BLaER1 (cell line): ENCODE measurements around the gene ZNF267.

Experiments
- H3K27ac ChIP-seq: shearing (Covaris generic); formaldehyde crosslinking; 2 replicates; pipeline ENCODE4 v1.8.1; 2022
- H3K27me3 ChIP-seq: shearing (Covaris generic); formaldehyde crosslinking; 2 replicates; pipeline ENCODE4 v1.8.1; 2022
- H3K36me3 ChIP-seq: shearing (Covaris generic); formaldehyde crosslinking; 2 replicates; pipeline ENCODE4 v1.8.1; 2022
- H3K4me1 ChIP-seq: shearing (Covaris generic); formaldehyde crosslinking; 2 replicates; pipeline ENCODE4 v1.8.1; 2022
- H3K4me2 ChIP-seq: shearing (Covaris generic); formaldehyde crosslinking; 2 replicates; pipeline ENCODE4 v1.8.1; 2022
- H3K4me3 ChIP-seq: shearing (Covaris generic); formaldehyde crosslinking; 2 replicates; pipeline ENCODE4 v1.8.1; 2022
- H3K9ac ChIP-seq: shearing (Covaris generic); formaldehyde crosslinking; 2 replicates; pipeline ENCODE4 v1.8.1; 2022
- H3K9me3 ChIP-seq: shearing (Covaris generic); formaldehyde crosslinking; 2 replicates; pipeline ENCODE4 v1.8.1; 2022
- H4K20me1 ChIP-seq: shearing (Covaris generic); formaldehyde crosslinking; 2 replicates; pipeline ENCODE4 v1.8.1; 2022
- Cebpa-rat ChIP-seq: shearing (Covaris generic); IDR thresholded peaks from 2 replicates; pipeline ENCODE4 v1.8.1; 2022

Gene ZNF267

DNA sequence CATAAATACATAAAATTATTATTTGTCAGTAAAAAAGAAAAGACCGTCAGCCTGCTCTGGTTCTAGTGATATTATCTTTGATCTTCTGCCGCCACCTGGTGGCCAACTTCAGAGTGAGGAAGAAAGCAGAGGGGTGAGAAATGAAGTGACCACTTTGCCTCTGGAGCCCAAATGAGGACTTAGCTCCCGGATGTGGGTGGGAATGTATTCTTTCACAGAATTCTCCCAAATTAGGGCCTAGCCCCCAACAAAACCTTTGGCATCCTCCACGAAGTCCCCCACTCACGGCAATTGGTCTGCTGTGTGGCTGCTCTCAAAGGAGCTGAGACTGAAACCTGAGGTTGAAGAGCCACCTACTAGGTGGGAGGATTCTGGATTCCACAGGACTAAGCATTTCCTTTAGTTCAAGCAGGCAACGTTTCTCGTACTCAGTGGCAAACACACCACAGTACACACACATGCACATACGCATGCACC lies 4.9 kb upstream of the ZNF267 start:
- Histone ChIP-seq H3K9ac (peak overlapping the region; percentile 61; the same call in 1 of the 2 replicates), H3K4me3 (peak overlapping the region; percentile 54), H3K27me3 (no peaks in the 10 kb centered on the region), H3K4me2 (peak overlapping the region; percentile 88), H4K20me1 (no peaks in the 10 kb centered on the region), H3K36me3 (no peaks in the 10 kb centered on the region), H3K27ac (peak overlapping the region; percentile 85), H3K9me3 (no peaks in the 10 kb centered on the region), H3K4me1 (peaks cover 38% of the 10 kb centered on the region)
- TF ChIP-seq Cebpa-rat, result no peak

DNA sequence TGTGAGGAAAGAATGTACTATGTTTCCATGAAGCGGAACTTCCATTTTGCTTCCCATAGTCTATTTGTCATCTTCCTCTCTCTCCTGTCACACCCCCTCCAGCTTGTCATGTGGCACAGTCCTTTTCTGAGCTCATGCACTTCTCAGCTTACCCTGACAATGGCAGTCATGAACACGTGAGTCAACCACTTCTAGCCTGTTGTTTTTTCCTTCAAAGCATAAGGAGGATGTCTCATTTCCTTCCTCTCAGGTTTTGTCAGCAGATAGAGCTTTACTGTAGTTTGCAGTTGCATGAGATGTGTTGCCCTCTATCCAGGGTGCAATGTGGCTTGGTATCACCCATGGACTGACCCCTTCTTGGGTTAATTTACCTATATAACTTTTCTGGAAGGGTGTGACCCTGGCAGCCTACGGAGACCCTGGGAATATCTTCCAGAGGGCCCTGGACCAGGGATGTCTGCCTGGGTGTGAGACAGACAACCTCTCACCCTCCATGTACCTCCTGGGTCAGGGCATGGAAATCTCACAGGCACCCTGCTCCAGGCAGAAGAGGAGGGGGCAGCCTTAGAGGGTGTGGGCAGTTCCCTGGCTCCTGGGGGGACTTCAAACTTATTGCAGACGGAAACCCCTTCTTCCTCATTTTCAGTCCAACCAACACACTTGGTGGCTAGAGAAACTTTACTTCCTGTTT lies 4.0 kb upstream of the ZNF267 start:
- Histone ChIP-seq H3K27ac (peak overlapping the region; percentile 85), H3K9me3 (no peaks in the 10 kb centered on the region), H3K27me3 (no peaks in the 10 kb centered on the region), H3K4me1 (peaks cover 39% of the 10 kb centered on the region), H3K4me3 (peak overlapping the region; percentile 54), H3K36me3 (no peaks in the 10 kb centered on the region), H3K9ac (peak overlapping the region; percentile 66), H4K20me1 (peaks cover 3% of the 10 kb centered on the region), H3K4me2 (peak overlapping the region; percentile 88)
- TF ChIP-seq Cebpa-rat, result no peak

DNA sequence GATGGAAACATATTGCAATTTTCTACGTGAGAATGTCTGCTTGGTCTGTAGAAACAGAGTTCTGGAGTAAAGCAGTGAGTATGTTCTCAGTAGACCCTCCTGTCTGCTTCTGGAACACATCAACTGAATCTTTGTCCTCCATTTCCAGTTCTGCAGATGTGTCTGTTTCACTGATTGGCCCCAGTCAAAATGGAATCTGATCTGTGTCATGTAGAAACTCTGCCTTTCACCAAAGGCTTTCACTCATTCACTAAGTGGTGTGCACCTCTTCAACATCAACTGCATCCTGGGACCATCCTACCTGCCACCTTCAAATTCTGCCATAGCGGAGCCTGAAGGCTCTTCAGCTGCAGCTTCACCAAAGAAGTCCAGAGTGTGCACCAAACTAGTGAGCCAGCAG lies 2.8 kb upstream of the ZNF267 start:
- peaks cover 6% of the 10 kb centered on the region; the same call in 1 of the 2 replicates for H3K36me3 ChIP-seq
- peaks cover 50% of the 10 kb centered on the region for H3K4me1 ChIP-seq
- H3K9me3 ChIP-seq, result no peaks in the 10 kb centered on the region; the same call in 1 of the 2 replicates
- H3K27me3 ChIP-seq, result no peaks in the 10 kb centered on the region
- H4K20me1 ChIP-seq, result peaks cover 15% of the 10 kb centered on the region
- no peak overlapping the region for H3K9ac ChIP-seq
- no peak overlapping the region for H3K4me3 ChIP-seq
- H3K27ac ChIP-seq, result peak overlapping the region; percentile 85; the same call in 1 of the 2 replicates
- peak overlapping the region; percentile 88; the same call in 1 of the 2 replicates for H3K4me2 ChIP-seq
- no peak for TF ChIP-seq Cebpa-rat

DNA sequence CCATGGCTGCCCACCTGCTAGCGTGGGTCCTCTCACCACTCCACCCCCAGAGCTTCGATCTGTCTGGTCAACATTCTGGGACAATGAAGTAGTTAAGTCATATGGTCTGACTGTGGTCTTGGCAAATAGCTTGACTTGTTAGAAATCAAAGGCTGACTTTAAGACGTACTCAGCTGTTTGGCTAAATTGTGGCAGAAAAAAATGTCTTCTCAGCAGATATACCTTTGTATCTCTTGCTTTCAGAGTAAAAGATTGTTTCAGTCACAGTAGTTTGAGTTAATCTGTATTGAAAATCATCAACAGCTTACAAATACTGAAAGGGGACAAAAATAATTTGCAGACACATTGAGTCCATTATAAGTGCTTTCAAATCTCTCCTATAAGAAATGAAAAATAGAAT lies 2.1 kb upstream of the ZNF267 start:
- H4K20me1 ChIP-seq, result peaks cover 22% of the 10 kb centered on the region
- no peak overlapping the region for H3K9ac ChIP-seq
- peaks cover 12% of the 10 kb centered on the region for H3K36me3 ChIP-seq
- peaks cover 57% of the 10 kb centered on the region for H3K4me1 ChIP-seq
- H3K4me3 ChIP-seq, result no peak overlapping the region
- H3K4me2 ChIP-seq, result no peak overlapping the region
- peaks cover 7% of the 10 kb centered on the region for H3K9me3 ChIP-seq
- no peaks in the 10 kb centered on the region for H3K27me3 ChIP-seq
- H3K27ac ChIP-seq, result no peak overlapping the region
- no peak for TF ChIP-seq Cebpa-rat

DNA sequence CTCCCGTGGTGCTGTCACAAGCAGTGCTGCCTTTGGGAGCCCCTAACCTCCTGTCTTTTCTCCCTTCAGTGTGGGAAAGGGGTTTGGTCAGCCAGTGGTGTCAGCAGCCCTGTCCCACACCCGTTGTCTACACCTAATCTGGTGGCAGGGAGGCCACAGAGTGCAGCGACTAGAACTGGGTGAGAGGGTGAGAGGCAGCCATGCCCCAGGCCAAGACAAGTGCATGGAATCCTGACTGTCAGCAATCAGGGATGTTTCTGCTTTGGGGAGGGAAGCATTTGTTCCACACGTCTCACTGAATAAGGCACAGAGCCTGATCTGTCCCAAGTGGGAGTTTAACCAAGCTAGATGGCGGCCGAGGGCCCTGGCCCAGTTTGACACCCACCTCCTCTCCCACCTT lies 1.4 kb upstream of the ZNF267 start:
- Histone ChIP-seq H3K27me3 (no peaks in the 10 kb centered on the region), H3K36me3 (peaks cover 19% of the 10 kb centered on the region), H3K27ac (no peak overlapping the region), H3K9me3 (peaks cover 14% of the 10 kb centered on the region), H3K9ac (no peak overlapping the region), H3K4me2 (no peak overlapping the region), H3K4me3 (no peak overlapping the region), H4K20me1 (peaks cover 29% of the 10 kb centered on the region), H3K4me1 (peaks cover 64% of the 10 kb centered on the region)
- TF ChIP-seq Cebpa-rat, result no peak

DNA sequence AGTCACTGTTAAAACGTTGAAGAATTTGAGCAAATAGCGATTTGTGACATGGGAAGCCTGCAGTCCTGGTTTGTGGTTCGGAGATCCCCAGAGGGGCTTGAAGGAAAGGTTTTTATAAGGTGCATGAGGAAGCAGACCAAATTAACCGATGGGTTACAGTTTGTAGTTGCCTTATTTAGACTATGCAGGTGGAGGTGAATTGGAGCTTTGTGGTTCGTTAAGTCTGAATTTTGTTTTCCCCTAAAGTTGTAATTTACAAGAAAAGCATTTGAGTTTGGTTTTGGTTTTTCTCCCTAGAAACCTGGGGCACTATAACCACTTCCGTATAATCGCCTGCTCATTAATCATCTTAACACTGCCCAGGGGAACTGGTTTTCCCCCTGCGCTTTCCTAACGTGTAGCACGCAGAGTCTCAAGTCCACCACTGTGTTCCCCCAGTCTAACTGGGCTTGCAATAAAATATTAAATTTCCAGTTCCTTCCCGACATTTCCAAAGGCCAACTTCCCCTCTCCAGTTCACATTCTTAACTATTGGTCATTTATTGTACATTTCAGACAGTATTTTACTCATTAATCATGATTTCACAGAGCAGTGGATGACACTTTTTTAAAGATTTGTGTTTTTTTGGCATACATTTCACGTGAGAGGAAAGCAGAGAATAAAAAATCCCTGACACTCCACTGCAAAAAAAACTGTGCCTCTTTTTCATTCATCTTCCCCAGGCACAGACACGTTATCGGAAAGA lies 932 bp downstream of the ZNF267 start:
- TF ChIP-seq Cebpa-rat, result no peak
- peaks cover 52% of the 10 kb centered on the region for H3K4me1 ChIP-seq
- peak overlapping the region; percentile 95 for H3K4me2 ChIP-seq
- H3K27me3 ChIP-seq, result no peaks in the 10 kb centered on the region
- peak overlapping the region; percentile 97 for H3K27ac ChIP-seq
- H3K9ac ChIP-seq, result peak overlapping the region; percentile 97
- H3K36me3 ChIP-seq, result peaks cover 43% of the 10 kb centered on the region
- H3K4me3 ChIP-seq, result peak overlapping the region; percentile 94
- peaks cover 37% of the 10 kb centered on the region for H3K9me3 ChIP-seq
- peaks cover 52% of the 10 kb centered on the region for H4K20me1 ChIP-seq

DNA sequence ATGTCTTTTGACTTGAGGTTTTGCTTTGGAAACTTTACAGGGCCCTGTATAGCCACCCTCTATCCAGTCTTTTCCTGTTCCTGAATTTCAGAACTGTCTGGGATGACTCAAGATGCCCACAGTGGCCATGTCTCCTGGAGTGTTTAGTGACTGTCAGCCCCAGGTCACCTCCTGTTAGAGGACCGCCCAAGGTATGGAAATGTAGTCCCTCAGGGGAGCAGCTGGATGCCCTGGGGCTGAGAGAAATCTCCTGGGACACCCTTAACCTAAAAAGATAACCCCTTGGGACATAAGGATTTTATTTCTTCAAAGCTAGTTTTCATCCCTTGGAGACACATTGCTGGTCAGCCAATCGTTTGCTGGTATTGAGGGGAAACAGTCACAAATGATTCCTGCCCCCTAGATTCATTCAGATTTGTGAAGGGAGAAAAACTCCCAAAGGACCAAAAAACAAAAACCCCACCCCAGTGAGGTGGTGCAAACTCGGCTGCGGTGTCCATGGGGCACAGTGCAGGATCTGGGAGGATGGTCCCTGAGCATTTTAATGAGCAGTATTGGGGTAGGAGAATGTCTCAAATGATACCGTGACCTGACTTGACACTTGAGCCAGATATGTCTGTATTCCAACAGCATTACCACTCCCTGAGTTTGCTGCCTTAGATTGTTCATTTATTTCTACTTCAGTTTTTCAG lies 1.7 kb downstream of the ZNF267 start:
- peak overlapping the region; percentile 97 for H3K27ac ChIP-seq
- H3K4me1 ChIP-seq, result peaks cover 45% of the 10 kb centered on the region
- no peak for TF ChIP-seq Cebpa-rat
- H3K4me2 ChIP-seq, result peak overlapping the region; percentile 95
- peak overlapping the region; percentile 97 for H3K9ac ChIP-seq
- H3K27me3 ChIP-seq, result no peaks in the 10 kb centered on the region
- H4K20me1 ChIP-seq, result peaks cover 59% of the 10 kb centered on the region
- peaks cover 50% of the 10 kb centered on the region for H3K36me3 ChIP-seq
- H3K4me3 ChIP-seq, result peak overlapping the region; percentile 94
- H3K9me3 ChIP-seq, result peaks cover 44% of the 10 kb centered on the region

DNA sequence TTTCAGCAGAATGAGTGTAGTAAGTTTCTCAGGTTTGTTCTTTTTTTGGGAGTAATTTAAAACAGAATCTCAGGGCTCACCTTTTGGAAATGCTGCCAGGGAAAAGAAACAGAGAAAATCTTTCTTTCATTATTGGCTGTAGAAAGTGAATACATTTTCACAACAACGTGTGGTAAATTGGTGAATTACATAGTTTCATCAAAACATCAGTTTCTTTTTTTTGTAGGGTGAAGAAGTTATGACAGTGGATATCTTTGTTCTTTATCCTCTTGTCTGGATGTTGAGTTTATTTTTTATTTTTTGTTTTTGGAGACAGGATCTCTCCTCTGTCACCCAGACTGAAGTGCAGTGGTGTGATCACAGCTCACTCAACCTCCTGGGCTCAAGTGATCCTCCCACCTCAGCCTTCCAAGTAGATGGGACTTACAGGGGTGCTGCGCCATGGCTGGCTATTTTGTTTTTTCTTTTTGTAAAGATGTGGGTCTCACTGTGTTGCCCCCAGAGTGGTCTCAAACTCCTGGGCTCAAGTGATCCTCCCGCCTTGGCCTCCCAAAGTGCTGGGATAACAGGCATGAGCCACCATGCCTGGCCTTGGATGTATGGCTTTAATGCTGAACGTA lies 2.4 kb downstream of the ZNF267 start:
- Histone ChIP-seq H3K4me2 (peak overlapping the region; percentile 95), H3K9me3 (peaks cover 52% of the 10 kb centered on the region), H3K4me1 (peaks cover 37% of the 10 kb centered on the region), H3K27ac (no peak overlapping the region), H3K4me3 (peak overlapping the region; percentile 94; the same call in 1 of the 2 replicates), H3K36me3 (peaks cover 58% of the 10 kb centered on the region), H3K27me3 (no peaks in the 10 kb centered on the region), H4K20me1 (peaks cover 67% of the 10 kb centered on the region), H3K9ac (no peak overlapping the region)
- no peak for TF ChIP-seq Cebpa-rat
